Endodermal cell (in vitro differentiated cells): Measurements from ENCODE around the gene SLC66A3. TPM values are rescaled to one million over a fixed set of nuclear protein-coding genes. Genes with fewer than 3 reads are reported as not detected.

Experiments used
- DNase-seq: peaks from one replicate; pipeline ENCODE4 v3.0.0-alpha.2; 2017
- H3K27ac ChIP-seq: 2 replicates; pipeline ENCODE4 v1.5.1; 2013; ENCODE audit warnings: mild to moderate bottlenecking, low read depth, low read length, moderate library complexity
- H3K27me3 ChIP-seq: 2 replicates; pipeline ENCODE4 v1.6.1; 2013; ENCODE audit warnings: mild to moderate bottlenecking, low read length, moderate library complexity; ENCODE audit not compliant: insufficient read depth, control insufficient read depth, poor library complexity, severe bottlenecking
- H3K36me3 ChIP-seq: 2 replicates; pipeline ENCODE4 v1.7.0; 2013; ENCODE audit warnings: mild to moderate bottlenecking, low read length, moderate library complexity; ENCODE audit not compliant: control insufficient read depth, insufficient read depth
- H3K4me1 ChIP-seq: one replicate; pipeline ENCODE4 v1.7.0; 2013; ENCODE audit warnings: low read length; ENCODE audit not compliant: control insufficient read depth, insufficient read depth
- H3K4me3 ChIP-seq: 2 replicates; pipeline ENCODE4 v1.5.1; 2013; ENCODE audit warnings: mild to moderate bottlenecking, low read length, moderate library complexity
- H3K9ac ChIP-seq: 2 replicates; pipeline ENCODE4 v1.6.1; 2013; ENCODE audit warnings: mild to moderate bottlenecking, low read length, moderate library complexity; ENCODE audit not compliant: poor library complexity, severe bottlenecking; ENCODE audit errors: extremely low read depth
- H3K9me3 ChIP-seq: 2 replicates; pipeline ENCODE4 v1.6.1; 2013; ENCODE audit warnings: mild to moderate bottlenecking, low read length, moderate library complexity; ENCODE audit not compliant: control insufficient read depth
- H3K27ac Mint-ChIP-seq: 2 replicates; pipeline ENCODE4 v1.8.0; 2020; ENCODE audit warnings: mixed read lengths
- H3K27me3 Mint-ChIP-seq: 2 replicates; pipeline ENCODE4 v1.8.0; 2021; ENCODE audit warnings: mild to moderate bottlenecking, mixed read lengths; ENCODE audit not compliant: insufficient read depth
- H3K36me3 Mint-ChIP-seq: 2 replicates; pipeline ENCODE4 v1.8.0; 2020; ENCODE audit warnings: low read depth, mixed read lengths
- H3K4me1 Mint-ChIP-seq: 2 replicates; pipeline ENCODE4 v1.8.0; 2020; ENCODE audit warnings: mixed read lengths
- H3K4me3 Mint-ChIP-seq: 2 replicates; pipeline ENCODE4 v1.8.0; 2020; ENCODE audit warnings: mild to moderate bottlenecking, moderate library complexity, mixed read lengths
- H3K9me3 Mint-ChIP-seq: 2 replicates; pipeline ENCODE4 v1.8.0; 2020; ENCODE audit warnings: mild to moderate bottlenecking, mixed read lengths
- total RNA-seq, 2 donors: library from RNA; stranded (reverse); fragmentation: NEBNext Ultra II Directional in 1 of 2; extraction: Animal tissue kit (Norgen Biotek cat#: 25700) in 1 of 2; gene quantifications; 2 replicates in 1 of 2; 3 replicates in 1 of 2; pipeline ENCODE4 v1.2.1, GENCODE V29; 2021
- TF ChIP-seq, protein P1 (sequence below): fragments of 200-600 bp; sonication (generic); conservative IDR thresholded peaks from 2 replicates; pipeline ENCODE4 v1.5.0; 2021; ENCODE audit warnings: antibody characterized with exemption, mild to moderate bottlenecking

Gene SLC66A3
- total RNA-seq, 2 donors from 2014 or later = 14.4 to 17.5 TPM

GRCh38 chr2:11224887-11225286, 69.6 kb downstream of the SLC66A3 start:
- H3K9me3 ChIP-seq = no peaks in the 10 kb centered on the region
- TF ChIP-seq, protein P1, sequence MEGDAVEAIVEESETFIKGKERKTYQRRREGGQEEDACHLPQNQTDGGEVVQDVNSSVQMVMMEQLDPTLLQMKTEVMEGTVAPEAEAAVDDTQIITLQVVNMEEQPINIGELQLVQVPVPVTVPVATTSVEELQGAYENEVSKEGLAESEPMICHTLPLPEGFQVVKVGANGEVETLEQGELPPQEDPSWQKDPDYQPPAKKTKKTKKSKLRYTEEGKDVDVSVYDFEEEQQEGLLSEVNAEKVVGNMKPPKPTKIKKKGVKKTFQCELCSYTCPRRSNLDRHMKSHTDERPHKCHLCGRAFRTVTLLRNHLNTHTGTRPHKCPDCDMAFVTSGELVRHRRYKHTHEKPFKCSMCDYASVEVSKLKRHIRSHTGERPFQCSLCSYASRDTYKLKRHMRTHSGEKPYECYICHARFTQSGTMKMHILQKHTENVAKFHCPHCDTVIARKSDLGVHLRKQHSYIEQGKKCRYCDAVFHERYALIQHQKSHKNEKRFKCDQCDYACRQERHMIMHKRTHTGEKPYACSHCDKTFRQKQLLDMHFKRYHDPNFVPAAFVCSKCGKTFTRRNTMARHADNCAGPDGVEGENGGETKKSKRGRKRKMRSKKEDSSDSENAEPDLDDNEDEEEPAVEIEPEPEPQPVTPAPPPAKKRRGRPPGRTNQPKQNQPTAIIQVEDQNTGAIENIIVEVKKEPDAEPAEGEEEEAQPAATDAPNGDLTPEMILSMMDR = no peak
- H3K4me1 ChIP-seq = no peaks in the 10 kb centered on the region
- H3K27me3 ChIP-seq = no peaks in the 10 kb centered on the region
- H3K36me3 ChIP-seq = peaks cover 47% of the 10 kb centered on the region
- H3K9ac ChIP-seq = no peak overlapping the region
- H3K36me3 Mint-ChIP-seq = peaks cover 16% of the 10 kb centered on the region
- H3K4me1 Mint-ChIP-seq = peaks cover 6% of the 10 kb centered on the region
- DNase-seq = no peak
- H3K27ac ChIP-seq = no peak overlapping the region
- no peaks in the 10 kb centered on the region for H3K27me3 Mint-ChIP-seq
- H3K4me3 Mint-ChIP-seq = no peak overlapping the region
- no peak overlapping the region for H3K4me3 ChIP-seq
- no peak overlapping the region for H3K27ac Mint-ChIP-seq
- H3K9me3 Mint-ChIP-seq = no peaks in the 10 kb centered on the region

DNA sequence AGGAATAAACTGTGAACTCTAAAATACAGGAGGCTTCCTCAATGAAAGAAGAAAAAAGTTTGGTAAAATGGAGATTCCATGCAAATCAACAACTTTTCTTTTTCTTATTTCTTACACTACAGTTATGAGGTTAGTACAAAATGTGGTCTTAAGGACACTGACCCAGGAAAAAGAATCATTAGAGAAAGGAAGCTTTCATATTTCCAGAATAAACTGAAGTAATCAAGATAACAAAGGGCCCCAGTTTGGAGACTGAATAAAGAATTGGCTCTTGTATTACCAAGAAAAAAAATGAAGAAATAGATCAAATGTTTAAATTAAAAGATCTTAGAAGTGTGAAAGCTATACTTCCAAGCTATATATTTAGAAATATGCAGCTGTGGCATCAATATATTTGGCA, 72.3 kb downstream of the SLC66A3 start:
- peaks cover 10% of the 10 kb centered on the region for H3K36me3 Mint-ChIP-seq

More for the DNA sequence above, 72.3 kb downstream of the SLC66A3 start:
- Histone ChIP-seq H3K4me3 (no peak overlapping the region), H3K36me3 (peaks cover 30% of the 10 kb centered on the region), H3K27ac (no peak overlapping the region), H3K9ac (no peak overlapping the region), H3K4me1 (no peaks in the 10 kb centered on the region), H3K9me3 (no peaks in the 10 kb centered on the region), H3K27me3 (no peaks in the 10 kb centered on the region)
- Mint-ChIP-seq H3K4me3 (no peak overlapping the region), H3K9me3 (no peaks in the 10 kb centered on the region), H3K27ac (no peak overlapping the region), H3K27me3 (no peaks in the 10 kb centered on the region), H3K4me1 (peaks cover 6% of the 10 kb centered on the region)
- TF ChIP-seq, protein P1 = no peak
- no peak for DNase-seq

Other genes starting within 250 kb of the SLC66A3 start
- gene KCNF1, start 243.5 kb upstream of the SLC66A3 start, total RNA-seq = 10 to 100 TPM in 1 of 2 donors, 1 to 10 TPM in 1; 5.2 to 17.0 TPM
- 10 to 100 TPM; 27.2 to 32.6 TPM for gene ROCK2, start 189.2 kb downstream of the SLC66A3 start, total RNA-seq